ENCODE results near the gene NDUFA11.

Gene NDUFA11

GRCh38 chr19:5903624-5904351 lies at the start of gene NDUFA11:
NDUFA11 (minus strand) TSS chr19:5903790; CDS start chr19:5903708, 82 bp downstream.
- DNase-seq: peak; percentile 92

DNA sequence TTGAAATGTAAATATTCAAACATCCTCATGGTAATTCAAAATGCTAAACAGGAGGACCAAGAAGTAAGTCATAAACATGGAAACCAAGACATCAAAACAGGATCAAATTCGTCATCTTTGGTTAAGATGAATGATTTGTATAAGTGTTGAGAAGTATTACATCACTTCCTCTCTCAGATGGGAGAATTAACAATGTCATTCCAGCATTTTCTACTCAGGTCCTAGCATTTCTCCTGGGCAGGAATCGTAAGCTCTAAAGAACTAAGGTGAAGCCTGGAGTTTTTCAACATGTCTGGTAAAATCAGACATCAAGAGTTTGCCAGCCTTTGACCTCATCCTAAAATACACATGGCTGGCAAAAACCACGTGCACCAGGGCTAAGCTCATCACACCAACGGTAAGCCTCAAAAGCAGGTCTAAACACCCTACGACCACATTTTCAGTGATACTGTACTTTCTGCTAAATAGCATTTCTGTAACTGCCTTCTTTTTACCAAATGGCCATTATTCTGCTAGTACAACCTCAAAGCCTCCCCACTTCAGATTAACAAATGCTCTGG lies 49.5 kb upstream of the NDUFA11 start:
- peak; percentile 41 for DNase-seq

DNA sequence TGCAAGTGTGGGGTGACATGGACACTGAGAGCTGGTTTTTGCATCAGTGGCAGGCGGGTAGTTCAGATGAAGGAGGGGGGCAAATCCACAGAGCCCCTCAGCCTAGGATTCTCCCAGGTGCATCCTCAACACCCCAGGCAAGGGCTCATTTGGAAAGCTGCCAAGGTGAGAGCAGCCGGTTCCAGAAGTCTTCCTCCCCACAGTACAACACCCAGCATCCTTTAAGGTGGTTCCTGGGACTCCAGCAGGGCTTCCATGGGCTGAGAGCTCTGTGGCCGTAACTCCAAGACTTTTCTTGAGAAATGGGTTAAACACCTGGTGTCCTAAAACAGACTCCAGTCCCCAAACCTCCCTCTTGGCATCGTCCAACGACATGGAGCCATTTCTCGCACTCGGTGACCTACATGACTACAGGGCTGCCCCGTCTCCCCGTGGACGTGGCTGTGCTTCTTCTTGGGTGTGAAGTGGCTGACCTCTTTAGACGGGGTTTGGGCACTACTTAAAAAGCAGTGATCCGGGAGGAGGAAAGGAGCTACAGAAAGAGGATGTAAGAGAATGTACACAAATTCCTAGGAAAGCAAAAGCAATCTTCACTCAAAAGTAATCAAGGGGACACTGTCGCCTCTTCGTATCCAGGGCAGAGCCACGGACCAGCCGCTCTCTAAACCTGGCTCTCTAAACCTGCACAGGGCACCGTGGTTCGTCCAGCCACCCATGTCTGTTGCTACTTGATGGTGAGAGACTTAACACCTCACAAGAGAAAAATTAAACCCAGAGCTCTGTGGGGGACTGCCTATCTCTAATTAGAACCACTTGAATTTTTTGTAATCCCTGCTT lies 48.8 kb upstream of the NDUFA11 start:
- DNase-seq: no peak

GRCh38 chr19:5951338-5951861 lies 47.8 kb upstream of the NDUFA11 start:
- DNase-seq: no peak

DNA sequence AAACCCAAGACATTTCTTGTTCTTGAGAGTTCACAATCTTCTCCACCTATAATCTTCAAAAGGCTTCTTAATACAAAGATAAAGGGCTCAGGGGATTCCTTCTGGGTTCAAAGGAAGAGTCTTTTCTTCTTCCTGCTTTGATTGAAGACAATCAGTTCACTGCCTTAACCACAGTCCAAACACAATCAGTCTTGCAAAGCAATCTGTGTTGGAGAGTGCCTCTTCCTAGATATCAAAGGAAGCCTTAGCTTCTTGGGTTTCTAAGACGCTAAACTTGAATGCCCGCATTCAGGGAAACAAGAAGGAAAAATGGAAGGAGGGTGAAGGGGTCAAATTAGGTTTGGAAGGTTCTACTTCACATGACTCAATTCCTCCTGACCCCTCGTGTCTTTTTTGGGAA lies 47.2 kb upstream of the NDUFA11 start:
- no peak for DNase-seq

DNA sequence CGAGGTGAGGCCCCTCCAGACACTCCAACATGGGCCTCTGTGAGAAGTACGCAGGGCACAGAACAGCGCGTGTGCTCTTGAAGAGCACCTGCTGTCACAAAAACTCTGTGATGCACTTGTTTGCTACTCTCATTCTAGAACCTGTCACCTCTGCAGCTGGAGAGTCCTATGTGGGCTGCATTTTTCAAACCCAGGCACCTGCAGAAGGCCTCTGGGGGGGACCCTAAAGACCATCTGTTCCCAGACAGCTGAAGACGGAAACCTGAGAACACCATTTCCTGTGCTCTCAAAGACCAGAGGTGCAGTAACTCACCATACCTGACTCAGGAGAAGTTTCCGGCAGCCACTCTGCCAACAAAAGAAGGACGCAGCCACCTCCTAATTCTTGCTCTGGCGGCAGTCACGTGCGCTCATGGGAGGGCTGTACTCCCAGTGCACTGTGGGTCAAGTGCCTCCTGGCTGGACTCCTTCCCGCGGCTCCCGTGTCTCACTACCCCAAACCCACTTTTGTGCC lies 46.3 kb upstream of the NDUFA11 start:
- no peak for DNase-seq

DNA sequence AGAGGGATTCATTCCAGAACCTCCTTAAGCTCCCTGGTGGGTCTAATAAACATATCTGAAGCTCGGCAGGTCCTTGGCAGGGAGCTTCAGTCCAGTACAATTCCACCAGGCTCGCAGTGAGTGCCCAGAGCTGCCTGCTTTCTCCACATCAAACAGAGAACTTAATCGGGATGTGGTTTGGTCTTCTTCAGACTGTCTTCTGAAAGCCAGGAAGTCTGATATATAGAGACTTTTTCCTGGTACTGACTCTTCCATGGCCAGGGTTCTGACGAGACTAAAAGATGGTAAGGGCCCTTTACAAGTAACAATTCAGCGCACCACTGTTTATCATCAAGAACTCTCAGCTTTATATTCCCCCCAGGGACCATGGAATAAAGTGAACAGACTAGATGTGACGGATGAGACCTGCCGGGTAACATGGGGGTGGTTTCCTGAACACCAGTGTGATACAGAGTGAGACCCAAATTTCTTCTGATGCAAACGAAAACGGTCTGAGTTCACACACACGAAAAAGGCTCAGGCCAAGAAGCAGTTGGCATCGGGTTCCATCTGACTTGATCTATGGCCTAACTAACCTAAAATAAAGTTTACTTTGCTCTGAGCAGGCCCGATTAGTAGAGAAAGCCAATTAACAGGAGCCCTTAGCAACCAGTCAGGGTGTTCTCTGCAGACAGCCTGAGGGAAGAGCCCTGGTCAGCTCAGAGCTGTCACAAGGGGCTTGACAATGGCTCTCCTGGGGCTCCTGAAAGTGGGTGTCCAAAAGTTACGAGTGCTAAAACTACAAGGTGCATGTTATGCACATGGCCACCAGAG lies 45.4 kb upstream of the NDUFA11 start:
- no peak for DNase-seq

DNA sequence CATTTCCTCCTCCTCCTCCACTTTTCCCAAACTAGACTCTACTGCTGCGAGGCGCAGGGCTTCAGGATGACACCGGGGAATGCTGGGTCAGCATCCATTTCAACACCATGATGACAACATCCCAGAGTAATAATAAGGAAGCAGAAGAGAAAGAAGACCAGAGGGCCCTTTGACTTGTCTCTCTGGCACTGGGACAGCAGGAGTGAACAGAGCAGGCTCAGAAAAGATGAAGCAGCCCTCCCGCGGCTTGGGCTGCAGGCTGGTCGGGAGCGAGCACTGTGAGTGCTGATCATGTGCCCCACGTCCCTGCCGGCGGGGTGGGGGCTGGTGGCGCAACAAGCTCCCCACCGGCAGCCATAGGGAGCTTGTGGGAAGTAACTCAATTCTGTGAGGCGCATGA lies 43.8 kb upstream of the NDUFA11 start:
- DNase-seq: peak; percentile 79

DNA sequence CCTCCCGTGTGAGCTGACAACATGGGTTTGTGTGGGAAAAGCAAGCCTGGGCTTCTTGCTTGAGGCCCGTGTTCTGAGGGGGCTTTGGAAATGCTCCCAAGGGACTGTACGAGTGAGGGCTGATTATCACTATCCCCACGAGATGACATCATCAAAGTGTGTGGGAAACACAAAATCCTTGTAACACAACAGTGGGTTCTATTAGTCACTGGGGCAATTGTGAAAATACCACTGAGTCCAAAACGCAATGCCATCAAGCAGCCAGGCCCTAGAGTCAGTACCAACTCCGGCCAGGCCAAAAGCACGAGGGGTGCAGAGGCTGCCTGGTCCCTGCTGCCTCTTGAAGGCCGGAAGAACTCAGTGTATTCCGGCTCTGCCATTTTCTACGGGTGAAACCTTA lies 40.0 kb upstream of the NDUFA11 start:
- DNase-seq: no peak

- no peak for DNase-seq
Observed at GRCh38 chr19:5943045-5943444, 39.5 kb upstream of the NDUFA11 start.

DNA sequence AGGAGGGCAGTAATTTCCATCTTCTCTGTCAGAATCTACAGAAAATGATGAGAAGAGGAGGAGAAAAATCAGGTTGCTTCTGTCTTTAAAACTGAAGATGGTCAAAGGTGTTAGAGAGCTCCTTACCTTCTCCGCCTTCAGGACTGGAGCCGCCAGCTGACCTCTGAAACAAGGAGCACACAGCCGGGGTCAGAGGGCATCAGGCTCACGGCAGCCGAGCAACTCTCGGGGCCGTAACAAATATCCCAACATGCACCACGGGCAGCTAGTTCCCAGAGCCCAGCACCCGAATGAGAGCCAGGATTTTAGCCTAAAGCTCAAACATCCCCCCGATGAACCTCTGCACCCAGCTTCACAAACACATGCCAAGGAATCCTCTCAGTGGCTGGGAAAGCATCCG lies 38.1 kb upstream of the NDUFA11 start:
- DNase-seq: no peak

- DNase-seq: no peak
Observed at GRCh38 chr19:5940260-5941208, 36.9 kb upstream of the NDUFA11 start.

DNA sequence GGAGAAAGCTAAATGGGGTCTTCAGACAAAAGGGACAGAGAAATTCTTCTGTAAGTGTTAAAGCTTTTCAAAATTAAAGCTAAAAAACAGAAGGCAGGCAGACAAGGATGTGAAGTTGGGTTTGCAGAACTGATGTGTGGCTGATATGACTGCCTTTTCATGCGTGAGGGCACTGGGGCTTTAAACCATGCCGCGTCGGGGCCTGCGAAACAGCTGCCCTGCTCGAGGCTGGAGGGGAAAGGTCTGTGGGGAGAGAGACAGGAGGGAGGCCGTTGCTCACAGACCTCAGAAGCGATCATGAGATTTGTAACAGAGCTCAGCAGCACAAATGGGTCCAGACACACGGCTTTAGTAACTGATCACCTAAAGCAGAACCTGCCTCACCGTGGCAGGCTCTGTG lies 34.0 kb upstream of the NDUFA11 start:
- DNase-seq: no peak

DNA sequence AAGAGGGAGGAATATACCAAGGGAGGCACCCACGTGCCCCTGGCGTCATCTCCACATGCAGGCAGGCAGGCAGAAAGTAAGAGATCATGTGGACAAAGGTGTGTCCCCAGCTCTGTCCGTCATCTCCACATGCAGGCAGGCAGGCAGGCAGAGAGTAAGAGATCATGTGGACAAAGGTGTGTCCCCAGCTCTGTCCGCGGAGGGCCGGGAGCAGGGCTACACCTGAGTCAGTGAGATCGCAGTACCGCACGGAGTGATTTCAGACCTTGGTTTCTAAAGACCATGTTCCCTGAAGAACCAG lies 32.7 kb upstream of the NDUFA11 start:
- no peak for DNase-seq

GRCh38 chr19:5935473-5936291 lies 32.1 kb upstream of the NDUFA11 start:
- DNase-seq: no peak

GRCh38 chr19:5934774-5935472 lies 31.3 kb upstream of the NDUFA11 start:
- peak; percentile 57 for DNase-seq

DNA sequence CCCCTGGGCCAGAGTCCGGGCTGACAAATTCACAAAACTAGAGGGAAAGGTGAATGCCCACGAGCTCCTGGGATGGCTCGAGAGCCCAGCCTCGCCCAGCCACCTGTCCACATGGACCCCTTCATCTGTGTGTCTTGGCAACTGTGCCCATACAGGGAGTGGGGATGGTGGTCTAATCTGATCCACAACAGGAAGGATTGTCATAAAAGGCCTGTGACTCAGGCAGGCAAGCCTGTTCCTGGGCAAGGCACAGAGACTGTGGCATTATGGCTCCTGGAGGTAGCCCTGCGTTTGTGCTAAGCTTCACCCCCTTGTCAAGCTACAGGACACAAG lies 30.4 kb upstream of the NDUFA11 start:
- no peak for DNase-seq

DNA sequence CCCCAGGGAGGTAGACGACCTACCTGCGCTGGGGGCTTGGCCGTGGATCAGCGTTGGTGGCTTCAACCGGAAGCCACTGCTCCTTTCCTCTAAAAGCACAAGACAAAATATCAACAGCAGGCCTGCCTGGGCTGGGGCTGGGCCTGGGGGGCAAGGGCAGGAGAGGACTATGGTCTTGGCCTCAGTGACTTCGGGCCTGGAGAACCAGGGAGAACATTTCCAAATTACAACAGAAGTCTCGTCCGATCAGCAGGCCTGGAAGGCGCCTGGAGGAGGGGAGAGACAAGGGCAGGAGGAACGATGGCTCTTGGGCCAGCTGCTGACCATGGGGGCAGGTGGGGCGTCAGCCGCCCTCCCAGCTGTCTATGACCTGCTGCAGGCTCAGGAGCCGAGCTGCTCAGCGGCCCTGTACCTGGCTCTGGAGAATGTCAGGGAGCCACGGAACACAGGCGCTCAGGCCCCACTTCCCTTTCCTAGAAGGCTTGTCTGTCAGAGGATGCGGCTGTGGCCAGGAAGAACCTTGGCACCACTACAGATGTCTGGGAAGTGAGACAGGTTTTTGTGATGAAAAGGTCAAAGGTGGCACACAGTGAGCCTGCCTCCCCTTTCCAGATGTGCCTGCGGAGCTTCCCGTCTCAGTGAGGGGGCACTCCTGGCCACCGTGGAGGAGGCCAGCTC lies 29.9 kb upstream of the NDUFA11 start:
- no peak for DNase-seq

- DNase-seq: no peak
Observed at GRCh38 chr19:5932609-5933262, 29.1 kb upstream of the NDUFA11 start.
